BLaER1 (cell line): Measurements from ENCODE around the gene WDR86.

ENCODE experiments used
- H3K27ac ChIP-seq: shearing (Covaris generic); formaldehyde crosslinking; 2 replicates; pipeline ENCODE4 v1.8.1; 2022
- H3K27me3 ChIP-seq: shearing (Covaris generic); formaldehyde crosslinking; 2 replicates; pipeline ENCODE4 v1.8.1; 2022
- H3K36me3 ChIP-seq: shearing (Covaris generic); formaldehyde crosslinking; 2 replicates; pipeline ENCODE4 v1.8.1; 2022
- H3K4me1 ChIP-seq: shearing (Covaris generic); formaldehyde crosslinking; 2 replicates; pipeline ENCODE4 v1.8.1; 2022
- H3K4me2 ChIP-seq: shearing (Covaris generic); formaldehyde crosslinking; 2 replicates; pipeline ENCODE4 v1.8.1; 2022
- H3K4me3 ChIP-seq: shearing (Covaris generic); formaldehyde crosslinking; 2 replicates; pipeline ENCODE4 v1.8.1; 2022
- H3K9ac ChIP-seq: shearing (Covaris generic); formaldehyde crosslinking; 2 replicates; pipeline ENCODE4 v1.8.1; 2022
- H3K9me3 ChIP-seq: shearing (Covaris generic); formaldehyde crosslinking; 2 replicates; pipeline ENCODE4 v1.8.1; 2022
- H4K20me1 ChIP-seq: shearing (Covaris generic); formaldehyde crosslinking; 2 replicates; pipeline ENCODE4 v1.8.1; 2022
- Cebpa-rat ChIP-seq: shearing (Covaris generic); IDR thresholded peaks from 2 replicates; pipeline ENCODE4 v1.8.1; 2022

Gene WDR86

GRCh38 chr7:151434549-151434948, 24.7 kb upstream of the WDR86 start:
- no peak for TF ChIP-seq Cebpa-rat
- no peak overlapping the region for H3K27ac ChIP-seq
- no peaks in the 10 kb centered on the region for H4K20me1 ChIP-seq
- H3K4me1 ChIP-seq, result peaks cover 35% of the 10 kb centered on the region
- no peak overlapping the region for H3K9ac ChIP-seq
- H3K9me3 ChIP-seq, result no peaks in the 10 kb centered on the region
- H3K4me2 ChIP-seq, result no peak overlapping the region
- no peak overlapping the region for H3K4me3 ChIP-seq
- peaks cover 12% of the 10 kb centered on the region for H3K27me3 ChIP-seq
- no peaks in the 10 kb centered on the region for H3K36me3 ChIP-seq

GRCh38 chr7:151433721-151434400, 24.0 kb upstream of the WDR86 start:
- peak overlapping the region; percentile 75; the same call in 1 of the 2 replicates for H3K4me2 ChIP-seq

GRCh38 chr7:151432658-151433521, 23.1 kb upstream of the WDR86 start:
- no peak for TF ChIP-seq Cebpa-rat
- peaks cover 47% of the 10 kb centered on the region for H3K4me1 ChIP-seq
- no peaks in the 10 kb centered on the region for H3K27me3 ChIP-seq
- H3K36me3 ChIP-seq, result no peaks in the 10 kb centered on the region
- H3K9ac ChIP-seq, result 0 out of 2 replicates have a peak overlapping the region, but pooled peaks have one; percentile 29
- H4K20me1 ChIP-seq, result no peaks in the 10 kb centered on the region
- peak overlapping the region; percentile 75 for H3K4me2 ChIP-seq
- H3K4me3 ChIP-seq, result no peak overlapping the region
- H3K27ac ChIP-seq, result peak overlapping the region; percentile 58
- H3K9me3 ChIP-seq, result no peaks in the 10 kb centered on the region

More at GRCh38 chr7:151433721-151434400, 24.0 kb upstream of the WDR86 start:
- Histone ChIP-seq H3K4me3 (no peak overlapping the region), H3K27ac (peak overlapping the region; percentile 58), H3K9me3 (no peaks in the 10 kb centered on the region), H3K4me1 (peaks cover 37% of the 10 kb centered on the region), H3K9ac (no peak overlapping the region), H4K20me1 (no peaks in the 10 kb centered on the region), H3K36me3 (no peaks in the 10 kb centered on the region), H3K27me3 (peaks cover 5% of the 10 kb centered on the region; the same call in 1 of the 2 replicates)
- TF ChIP-seq Cebpa-rat, result no peak

GRCh38 chr7:151431768-151432311, 22.0 kb upstream of the WDR86 start:
- Histone ChIP-seq H3K27ac (no peak overlapping the region), H4K20me1 (no peaks in the 10 kb centered on the region), H3K9ac (no peak overlapping the region), H3K4me3 (no peak overlapping the region), H3K9me3 (no peaks in the 10 kb centered on the region), H3K4me2 (no peak overlapping the region), H3K36me3 (no peaks in the 10 kb centered on the region), H3K4me1 (peaks cover 47% of the 10 kb centered on the region), H3K27me3 (no peaks in the 10 kb centered on the region)
- TF ChIP-seq Cebpa-rat, result no peak

GRCh38 chr7:151431281-151431767, 21.5 kb upstream of the WDR86 start:
- Histone ChIP-seq H4K20me1 (no peaks in the 10 kb centered on the region), H3K27ac (no peak overlapping the region), H3K36me3 (no peaks in the 10 kb centered on the region), H3K4me1 (peaks cover 47% of the 10 kb centered on the region), H3K4me2 (no peak overlapping the region), H3K9me3 (no peaks in the 10 kb centered on the region), H3K27me3 (no peaks in the 10 kb centered on the region), H3K9ac (no peak overlapping the region), H3K4me3 (no peak overlapping the region)
- TF ChIP-seq Cebpa-rat, result no peak

- no peak overlapping the region for H3K4me3 ChIP-seq
- H3K27ac ChIP-seq, result no peak overlapping the region
- TF ChIP-seq Cebpa-rat, result no peak
- H3K27me3 ChIP-seq, result no peaks in the 10 kb centered on the region
- peaks cover 47% of the 10 kb centered on the region for H3K4me1 ChIP-seq
- H3K4me2 ChIP-seq, result peak overlapping the region; percentile 69
- no peaks in the 10 kb centered on the region for H3K36me3 ChIP-seq
- no peaks in the 10 kb centered on the region for H3K9me3 ChIP-seq
- H4K20me1 ChIP-seq, result no peaks in the 10 kb centered on the region
- no peak overlapping the region for H3K9ac ChIP-seq
Observed at GRCh38 chr7:151430391-151431205, 20.8 kb upstream of the WDR86 start.

GRCh38 chr7:151429560-151430331, 19.9 kb upstream of the WDR86 start:
- H3K4me3 ChIP-seq, result no peak overlapping the region
- no peak overlapping the region for H3K27ac ChIP-seq
- no peaks in the 10 kb centered on the region for H4K20me1 ChIP-seq
- H3K4me1 ChIP-seq, result peaks cover 47% of the 10 kb centered on the region
- no peaks in the 10 kb centered on the region for H3K9me3 ChIP-seq
- H3K4me2 ChIP-seq, result peak overlapping the region; percentile 69
- no peak overlapping the region for H3K9ac ChIP-seq
- H3K27me3 ChIP-seq, result no peaks in the 10 kb centered on the region
- H3K36me3 ChIP-seq, result no peaks in the 10 kb centered on the region
- no peak for TF ChIP-seq Cebpa-rat

- no peak overlapping the region for H3K27ac ChIP-seq
- H3K9ac ChIP-seq, result no peak overlapping the region
- no peaks in the 10 kb centered on the region for H3K27me3 ChIP-seq
- H3K36me3 ChIP-seq, result no peaks in the 10 kb centered on the region
- no peak for TF ChIP-seq Cebpa-rat
- H4K20me1 ChIP-seq, result no peaks in the 10 kb centered on the region
- no peak overlapping the region for H3K4me3 ChIP-seq
- peak overlapping the region; percentile 69 for H3K4me2 ChIP-seq
- peaks cover 47% of the 10 kb centered on the region for H3K4me1 ChIP-seq
- H3K9me3 ChIP-seq, result no peaks in the 10 kb centered on the region
Observed at GRCh38 chr7:151429237-151429559, 19.4 kb upstream of the WDR86 start.
